GM19372 (cell line): Measurements from ENCODE around the gene TSPAN17.

ENCODE experiments used
- ATAC-seq: cut with Tn5 transposase; IDR thresholded peaks from one replicate; pipeline ENCODE4 v1.9.1; 2021; ENCODE audit warnings: mild to moderate bottlenecking, low read depth, moderate library complexity; ENCODE audit not compliant: unreplicated experiment

The TSPAN17 gene

DNA sequence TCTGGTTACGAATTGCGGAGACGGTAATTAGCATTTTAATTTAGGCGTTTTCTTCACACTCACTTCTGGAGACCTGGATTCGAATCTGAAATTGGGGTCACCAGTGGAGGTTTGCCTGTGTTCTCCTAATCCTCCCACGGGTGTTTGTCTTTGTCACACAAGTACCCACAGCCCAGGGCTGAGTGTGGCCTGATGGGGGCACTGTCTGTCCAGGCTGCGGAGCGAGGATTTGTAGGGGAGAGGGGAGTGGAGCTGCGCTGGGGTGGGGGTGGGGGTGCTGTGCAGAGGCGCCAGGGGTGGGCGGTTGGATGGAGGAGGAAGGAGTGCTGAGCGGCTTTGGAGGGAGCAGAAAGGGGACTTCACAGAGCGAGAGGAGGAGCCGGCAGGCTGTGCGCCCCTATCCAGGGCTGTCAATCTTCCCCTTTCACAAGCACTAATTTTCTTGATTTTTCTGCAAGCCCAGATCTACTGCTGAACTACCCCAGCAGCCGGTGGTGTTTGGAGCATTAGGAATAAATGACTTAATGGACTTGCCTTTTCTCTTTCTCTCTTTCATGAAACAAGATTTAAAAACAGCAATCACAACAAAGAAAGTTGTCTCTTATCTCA is 53.1 kb downstream of the TSPAN17 start:
- no peak for ATAC-seq

GRCh38 chr5:176702671-176703641 is 55.7 kb downstream of the TSPAN17 start:
- ATAC-seq = no peak

DNA sequence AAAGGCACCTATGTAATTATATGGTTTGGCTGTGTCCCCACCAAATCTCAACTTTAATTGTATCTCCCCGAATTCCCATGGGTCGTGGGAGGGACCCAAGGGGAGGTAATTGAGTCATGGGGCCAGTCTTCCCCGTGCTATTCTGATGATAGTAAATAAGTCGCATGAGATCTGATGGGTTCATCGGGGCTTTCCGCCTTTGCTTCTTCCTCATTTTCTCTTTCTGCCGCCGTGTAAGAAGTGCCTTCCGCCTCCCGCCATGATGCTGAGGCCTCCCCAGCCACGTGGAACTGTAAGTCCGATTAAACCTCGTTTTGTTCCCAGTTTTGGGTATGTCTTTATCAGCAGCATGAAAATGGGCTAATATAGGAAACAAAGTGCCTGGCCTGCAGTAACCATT is 56.6 kb downstream of the TSPAN17 start:
- no peak for ATAC-seq

- no peak for ATAC-seq
Observed at GRCh38 chr5:176704355-176704754, 57.1 kb downstream of the TSPAN17 start.

DNA sequence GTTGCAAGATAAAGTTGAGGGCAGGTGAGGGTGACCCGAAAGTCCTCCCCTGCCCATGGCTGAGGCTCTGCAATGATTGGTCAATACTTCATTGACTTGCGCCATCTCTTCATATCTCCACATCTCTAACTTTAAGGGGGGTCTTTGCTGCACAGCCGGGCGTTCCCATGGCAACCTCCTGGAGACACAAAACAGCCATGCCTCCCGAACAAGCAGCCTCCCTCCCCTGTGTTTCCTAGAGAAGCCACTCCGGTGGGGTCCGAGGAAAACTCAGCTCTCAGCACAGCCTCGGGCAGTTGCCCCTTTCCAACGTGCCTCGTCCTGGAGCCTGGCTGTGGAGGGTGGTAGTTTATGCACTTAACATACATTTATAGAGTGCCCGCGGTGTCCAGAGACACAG is 57.5 kb downstream of the TSPAN17 start:
- ATAC-seq = no peak
